Suprapubic skin (tissue), 4 donors: ENCODE measurements around the gene LPGAT1. TPM values are rescaled to one million over a fixed set of nuclear protein-coding genes. Genes with fewer than 3 reads are reported as not detected.

Experiments
- DNase-seq, 2 donors: peaks; one replicate each; pipeline ENCODE4 v3.0.0-alpha.2; 2019; ENCODE audit warnings: low spot score in 2 of 2
- H3K27ac ChIP-seq: fragments of 200-600 bp; sonication (generic); one replicate; pipeline ENCODE4 v1.5.1; 2019
- H3K27me3 ChIP-seq: fragments of 200-600 bp; sonication (generic); one replicate; pipeline ENCODE4 v1.5.1; 2019
- H3K36me3 ChIP-seq: fragments of 200-600 bp; sonication (generic); one replicate; pipeline ENCODE4 v1.5.1; 2019
- H3K4me1 ChIP-seq: fragments of 200-600 bp; sonication (generic); one replicate; pipeline ENCODE4 v1.5.1; 2019
- H3K4me3 ChIP-seq: fragments of 200-600 bp; sonication (generic); one replicate; pipeline ENCODE4 v1.5.1; 2019; ENCODE audit warnings: mild to moderate bottlenecking
- H3K9me3 ChIP-seq: fragments of 200-600 bp; sonication (generic); one replicate; pipeline ENCODE4 v1.5.1; 2019
- EP300 ChIP-seq: sonication (generic); formaldehyde crosslinking; IDR thresholded peaks from one replicate; pipeline ENCODE4 v1.6.1; 2017; ENCODE audit warnings: antibody characterized with exemption
- POLR2A ChIP-seq, 2 donors: fragments of 450-650 bp; IDR thresholded peaks; one replicate each; pipeline ENCODE4 v1.6.1; 2017; ENCODE audit warnings: antibody characterized with exemption in 2 of 2, mild to moderate bottlenecking in 2 of 2, moderate library complexity in 2 of 2
- POLR2AphosphoS5 ChIP-seq, 3 donors: sonication (generic); formaldehyde crosslinking; IDR thresholded peaks; one replicate each; pipeline ENCODE4 v1.6.1; 2017; ENCODE audit warnings: antibody characterized with exemption in 3 of 3
- WGBS: methylation state at CpG from one replicate; pipeline ENCODE4 v1.1.5; 2018; 5-methylcytosine and 5-hydroxymethylcytosine counted together
- total RNA-seq, 4 donors: library from RNA; depleted of rRNA; stranded (reverse); fragments of >200 nt; gene quantifications; one replicate each; pipeline ENCODE4 v1.1.0, GENCODE V29; 2016
- TF ChIP-seq, protein P1 (sequence below), 2 donors: fragments of 200-600 bp in 1 of 2; fragments of 450-650 bp in 1 of 2; sonication (generic) in 1 of 2; IDR thresholded peaks; one replicate each; pipeline ENCODE4 v1.5.1; 2016 to 2019; ENCODE audit warnings: antibody characterized with exemption in 2 of 2, mild to moderate bottlenecking in 1 of 2, moderate library complexity in 1 of 2

Gene LPGAT1
- total RNA-seq, 4 donors from 2014 or later: 15.8 to 26.2 (median 18.2) TPM

DNA sequence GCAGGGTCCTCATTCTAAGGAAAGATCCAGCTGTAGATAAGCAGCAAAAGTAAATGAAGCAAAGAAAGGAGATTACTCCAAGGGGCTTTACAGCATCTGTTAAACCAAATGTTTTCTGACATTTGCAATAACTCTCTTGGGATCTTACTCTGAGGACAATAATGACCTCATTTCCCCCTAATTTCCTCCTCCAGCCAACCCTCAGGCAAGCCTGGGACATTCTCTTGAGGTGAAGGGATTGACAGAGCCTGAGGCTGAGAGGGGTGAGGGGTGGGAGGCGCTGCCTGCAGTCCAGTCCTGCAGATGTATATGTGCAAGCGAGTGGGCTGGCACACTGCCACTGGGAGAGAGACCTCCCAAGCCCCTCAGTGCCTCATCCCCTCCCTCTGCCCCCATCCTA, 114.6 kb downstream of the LPGAT1 start:
- H3K9me3 ChIP-seq: no peaks in the 10 kb centered on the region
- no peak for DNase-seq
- no peaks in the 10 kb centered on the region for H3K36me3 ChIP-seq
- H3K27ac ChIP-seq: no peak overlapping the region
- H3K27me3 ChIP-seq: no peaks in the 10 kb centered on the region
- WGBS: 74% methylated on average over 2 of the region's 2 CpGs
- H3K4me1 ChIP-seq: no peaks in the 10 kb centered on the region
- TF ChIP-seq POLR2AphosphoS5 (IDR thresholded peaks at IDR 0.05): no peak
- no peak for TF ChIP-seq POLR2A (IDR thresholded peaks at IDR 0.05)
- no peak for TF ChIP-seq EP300
- TF ChIP-seq, protein P1, sequence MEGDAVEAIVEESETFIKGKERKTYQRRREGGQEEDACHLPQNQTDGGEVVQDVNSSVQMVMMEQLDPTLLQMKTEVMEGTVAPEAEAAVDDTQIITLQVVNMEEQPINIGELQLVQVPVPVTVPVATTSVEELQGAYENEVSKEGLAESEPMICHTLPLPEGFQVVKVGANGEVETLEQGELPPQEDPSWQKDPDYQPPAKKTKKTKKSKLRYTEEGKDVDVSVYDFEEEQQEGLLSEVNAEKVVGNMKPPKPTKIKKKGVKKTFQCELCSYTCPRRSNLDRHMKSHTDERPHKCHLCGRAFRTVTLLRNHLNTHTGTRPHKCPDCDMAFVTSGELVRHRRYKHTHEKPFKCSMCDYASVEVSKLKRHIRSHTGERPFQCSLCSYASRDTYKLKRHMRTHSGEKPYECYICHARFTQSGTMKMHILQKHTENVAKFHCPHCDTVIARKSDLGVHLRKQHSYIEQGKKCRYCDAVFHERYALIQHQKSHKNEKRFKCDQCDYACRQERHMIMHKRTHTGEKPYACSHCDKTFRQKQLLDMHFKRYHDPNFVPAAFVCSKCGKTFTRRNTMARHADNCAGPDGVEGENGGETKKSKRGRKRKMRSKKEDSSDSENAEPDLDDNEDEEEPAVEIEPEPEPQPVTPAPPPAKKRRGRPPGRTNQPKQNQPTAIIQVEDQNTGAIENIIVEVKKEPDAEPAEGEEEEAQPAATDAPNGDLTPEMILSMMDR (IDR thresholded peaks at IDR 0.05): no peak
- H3K4me3 ChIP-seq: no peak overlapping the region

DNA sequence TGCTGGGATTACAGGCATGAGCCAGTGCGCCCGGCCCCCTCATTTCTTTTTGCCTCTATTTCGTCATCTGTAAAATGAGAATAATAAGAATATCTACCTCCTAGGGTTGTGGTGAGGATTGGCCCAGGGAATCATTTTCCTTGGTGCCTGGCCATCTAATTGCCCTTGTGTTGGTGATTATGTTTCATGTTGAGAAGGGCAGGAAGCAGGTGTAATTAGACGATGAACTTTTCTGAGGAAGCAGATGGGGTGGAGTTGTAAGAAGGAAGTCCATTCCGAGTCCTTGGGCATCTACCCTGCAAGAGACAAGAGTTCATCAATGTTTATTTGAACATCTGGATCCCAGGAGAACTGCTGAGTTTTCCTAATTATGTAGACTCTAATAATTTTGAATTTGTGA, 116.4 kb downstream of the LPGAT1 start:
- no peak for DNase-seq
- TF ChIP-seq POLR2A (IDR thresholded peaks at IDR 0.05): no peak
- TF ChIP-seq POLR2AphosphoS5 (IDR thresholded peaks at IDR 0.05): no peak
- TF ChIP-seq, protein P1 (IDR thresholded peaks at IDR 0.05): no peak
- TF ChIP-seq EP300: no peak
- H3K4me1 ChIP-seq: no peaks in the 10 kb centered on the region
- no peaks in the 10 kb centered on the region for H3K36me3 ChIP-seq
- WGBS: 64% methylated on average over 5 of the region's 5 CpGs
- H3K27me3 ChIP-seq: no peaks in the 10 kb centered on the region
- H3K4me3 ChIP-seq: no peak overlapping the region
- no peaks in the 10 kb centered on the region for H3K9me3 ChIP-seq
- no peak overlapping the region for H3K27ac ChIP-seq

DNA sequence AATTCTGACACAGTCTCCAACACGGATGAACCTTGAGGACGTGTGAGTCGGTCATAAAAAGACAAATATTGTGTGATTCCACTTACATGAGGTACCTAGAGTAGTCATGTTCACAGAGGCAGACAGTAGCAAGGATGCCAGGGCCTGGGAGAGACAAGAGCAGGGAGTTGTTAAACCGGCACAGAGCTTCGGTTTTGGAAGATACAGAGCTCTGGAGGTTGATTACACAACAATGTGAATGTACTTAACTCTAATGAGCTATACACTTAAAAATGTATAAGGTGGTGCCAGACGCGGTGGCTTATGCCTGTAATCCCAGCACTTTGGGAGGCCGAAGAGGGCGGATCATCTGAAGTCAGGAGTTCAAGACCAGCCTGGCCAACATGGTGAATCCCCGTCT, 117.3 kb downstream of the LPGAT1 start:
- H3K4me3 ChIP-seq: no peak overlapping the region
- 65% methylated on average over 10 of the region's 10 CpGs for WGBS
- DNase-seq: no peak
- TF ChIP-seq EP300: no peak
- TF ChIP-seq POLR2A (IDR thresholded peaks at IDR 0.05): no peak
- no peaks in the 10 kb centered on the region for H3K27me3 ChIP-seq
- no peaks in the 10 kb centered on the region for H3K36me3 ChIP-seq
- H3K9me3 ChIP-seq: no peaks in the 10 kb centered on the region
- no peaks in the 10 kb centered on the region for H3K4me1 ChIP-seq
- H3K27ac ChIP-seq: no peak overlapping the region

DNA sequence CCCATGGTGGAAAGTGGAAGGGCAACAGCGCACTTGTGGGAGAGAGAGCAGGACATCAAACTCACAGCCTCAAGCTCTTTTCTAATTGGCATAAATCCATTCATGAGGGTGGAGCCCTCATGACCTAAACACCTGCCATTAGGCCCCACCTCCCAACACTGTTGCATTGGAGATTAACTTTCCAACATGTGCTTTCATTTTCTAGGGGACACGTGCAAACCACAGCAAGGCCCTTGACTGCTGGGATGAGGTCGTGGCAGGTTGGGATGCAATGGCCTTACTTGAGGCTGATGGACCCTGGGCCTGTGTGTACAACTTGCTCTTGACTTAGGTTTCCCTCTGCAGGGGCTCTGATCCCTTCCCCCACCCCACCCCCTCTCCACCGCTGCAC, 119.3 kb downstream of the LPGAT1 start:
- TF ChIP-seq POLR2AphosphoS5 (IDR thresholded peaks at IDR 0.05): no peak
- TF ChIP-seq, protein P1 (IDR thresholded peaks at IDR 0.05): no peak
- TF ChIP-seq EP300: no peak
- Histone ChIP-seq H3K4me3 (no peak overlapping the region), H3K27ac (no peak overlapping the region), H3K27me3 (no peaks in the 10 kb centered on the region), H3K4me1 (peaks cover 2% of the 10 kb centered on the region), H3K9me3 (no peaks in the 10 kb centered on the region), H3K36me3 (no peaks in the 10 kb centered on the region)
- no peak for DNase-seq
- 50% methylated on average over 4 of the region's 4 CpGs for WGBS

DNA sequence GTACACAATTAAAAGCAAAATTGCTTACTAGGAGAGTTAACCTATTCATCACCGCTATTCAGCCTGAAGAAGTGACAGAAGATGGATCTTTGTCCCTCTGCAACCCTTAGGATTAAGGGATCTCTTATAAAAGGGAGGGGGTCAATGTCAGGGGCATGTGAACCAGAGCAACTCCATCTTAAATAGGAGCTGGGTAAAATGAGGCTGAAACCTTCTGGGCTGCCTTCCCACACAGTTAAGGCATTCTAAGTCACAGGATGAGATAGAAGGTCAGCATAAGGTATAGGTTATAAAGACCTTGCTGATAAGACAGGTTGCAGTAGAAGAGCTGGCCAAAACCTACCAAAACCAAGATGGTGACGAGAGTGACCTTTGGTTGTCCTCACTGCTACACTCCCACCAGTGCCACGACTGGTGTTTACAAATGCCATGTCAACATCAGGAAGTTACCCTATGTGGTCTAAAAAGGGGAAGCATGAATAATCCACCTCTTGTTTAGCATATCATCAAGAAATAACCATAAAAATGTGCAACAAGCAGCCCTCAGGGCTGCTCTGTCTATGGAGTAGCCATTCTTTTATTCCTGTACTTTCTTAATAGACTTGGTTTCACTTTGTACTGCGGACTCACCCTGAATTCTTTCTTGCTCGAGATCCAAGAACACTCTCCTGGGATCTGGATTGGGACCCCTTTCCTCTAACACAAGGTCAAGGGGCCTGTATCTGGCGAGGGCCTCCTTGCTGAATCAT, 119.8 kb downstream of the LPGAT1 start:
- no peak for TF ChIP-seq POLR2AphosphoS5 (IDR thresholded peaks at IDR 0.05)
- TF ChIP-seq POLR2A (IDR thresholded peaks at IDR 0.05): no peak
- TF ChIP-seq EP300: no peak
- TF ChIP-seq, protein P1 (IDR thresholded peaks at IDR 0.05): no peak
- Histone ChIP-seq H3K9me3 (no peaks in the 10 kb centered on the region), H3K36me3 (no peaks in the 10 kb centered on the region), H3K27ac (no peak overlapping the region), H3K4me1 (peaks cover 8% of the 10 kb centered on the region), H3K4me3 (no peak overlapping the region), H3K27me3 (no peaks in the 10 kb centered on the region)
- 77% methylated on average over 6 of the region's 6 CpGs for WGBS
- DNase-seq: no peak
